Left ventricle myocardium inferior (tissue), 1 donor: ENCODE data around the gene RSPO4. TPM values are rescaled to one million over a fixed set of nuclear protein-coding genes. Genes with fewer than 3 reads are reported as not detected.

Experiments
- DNase-seq: peaks from one replicate; pipeline ENCODE4 v3.0.0-alpha.2; 2020
- H3K27ac ChIP-seq: fragments of 200-600 bp; replicated peaks from 2 replicates; pipeline ENCODE4 v1.8.0; 2021
- H3K27me3 ChIP-seq: fragments of 200-600 bp; 2 replicates; pipeline ENCODE4 v1.8.0; 2021; ENCODE audit warnings: low read depth
- H3K36me3 ChIP-seq: fragments of 200-600 bp; 2 replicates; pipeline ENCODE4 v1.8.0; 2021
- H3K4me1 ChIP-seq: fragments of 200-600 bp; 2 replicates; pipeline ENCODE4 v1.8.0; 2021
- H3K4me3 ChIP-seq: fragments of 200-600 bp; 2 replicates; pipeline ENCODE4 v1.8.0; 2021; ENCODE audit warnings: mild to moderate bottlenecking, moderate library complexity
- H3K9me3 ChIP-seq: fragments of 200-600 bp; replicated peaks from 2 replicates; pipeline ENCODE4 v1.8.0; 2021
- intact Hi-C: fragments of 100-400 bp; cut with micrococcal nuclease; formaldehyde crosslinking; loops from one replicate; pipeline ENCODE4 v1.11.0; 2022
- total RNA-seq: library from RNA; stranded (reverse); fragmentation: NEBNext Ultra II Directional; extraction: Animal tissue kit (Norgen Biotek cat#: 25700); gene quantifications from one replicate; pipeline ENCODE4 v1.2.1, GENCODE V29; 2021
- TF ChIP-seq, protein P1 (sequence below): fragments of 200-600 bp; IDR thresholded peaks from 2 replicates; pipeline ENCODE4 v1.8.0; 2021; ENCODE audit warnings: antibody characterized with exemption, mild to moderate bottlenecking, borderline replicate concordance
- donor health status: DM: no; HTN: yes; CAD: no; lungs with severe emphysema.

The RSPO4 gene
- total RNA-seq, 1 donor from 2014 or later = not detected

DNA sequence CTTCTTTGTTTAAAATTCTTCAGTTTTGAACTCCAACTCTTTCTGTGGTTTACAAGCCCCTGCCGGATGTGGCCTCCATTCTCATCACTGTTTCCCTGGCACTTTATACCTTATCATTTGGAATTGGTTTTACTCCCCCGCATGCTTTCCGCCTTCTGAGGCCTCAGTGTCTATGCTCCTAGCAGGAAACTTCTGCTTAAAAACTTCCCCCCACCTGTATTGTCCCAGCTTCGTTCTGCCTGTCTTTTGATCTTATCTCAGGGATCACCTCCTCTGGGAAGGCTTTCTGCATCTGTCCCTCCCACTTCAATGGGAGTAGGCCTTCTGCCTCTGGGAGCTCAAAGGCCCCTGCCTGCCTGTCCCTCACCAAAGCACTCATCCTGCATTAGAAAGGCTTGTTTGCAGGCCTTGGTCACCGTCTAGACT is 82.6 kb downstream of the RSPO4 start:
- Histone ChIP-seq H3K4me3 (no peak overlapping the region), H3K9me3 (no peaks in the 10 kb centered on the region), H3K4me1 (peaks cover 11% of the 10 kb centered on the region), H3K27ac (no peak overlapping the region), H3K36me3 (no peaks in the 10 kb centered on the region), H3K27me3 (peaks cover 9% of the 10 kb centered on the region)
- intact Hi-C loops = no loop called here
- no peak for DNase-seq
- TF ChIP-seq, protein P1, sequence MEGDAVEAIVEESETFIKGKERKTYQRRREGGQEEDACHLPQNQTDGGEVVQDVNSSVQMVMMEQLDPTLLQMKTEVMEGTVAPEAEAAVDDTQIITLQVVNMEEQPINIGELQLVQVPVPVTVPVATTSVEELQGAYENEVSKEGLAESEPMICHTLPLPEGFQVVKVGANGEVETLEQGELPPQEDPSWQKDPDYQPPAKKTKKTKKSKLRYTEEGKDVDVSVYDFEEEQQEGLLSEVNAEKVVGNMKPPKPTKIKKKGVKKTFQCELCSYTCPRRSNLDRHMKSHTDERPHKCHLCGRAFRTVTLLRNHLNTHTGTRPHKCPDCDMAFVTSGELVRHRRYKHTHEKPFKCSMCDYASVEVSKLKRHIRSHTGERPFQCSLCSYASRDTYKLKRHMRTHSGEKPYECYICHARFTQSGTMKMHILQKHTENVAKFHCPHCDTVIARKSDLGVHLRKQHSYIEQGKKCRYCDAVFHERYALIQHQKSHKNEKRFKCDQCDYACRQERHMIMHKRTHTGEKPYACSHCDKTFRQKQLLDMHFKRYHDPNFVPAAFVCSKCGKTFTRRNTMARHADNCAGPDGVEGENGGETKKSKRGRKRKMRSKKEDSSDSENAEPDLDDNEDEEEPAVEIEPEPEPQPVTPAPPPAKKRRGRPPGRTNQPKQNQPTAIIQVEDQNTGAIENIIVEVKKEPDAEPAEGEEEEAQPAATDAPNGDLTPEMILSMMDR = no peak

DNA sequence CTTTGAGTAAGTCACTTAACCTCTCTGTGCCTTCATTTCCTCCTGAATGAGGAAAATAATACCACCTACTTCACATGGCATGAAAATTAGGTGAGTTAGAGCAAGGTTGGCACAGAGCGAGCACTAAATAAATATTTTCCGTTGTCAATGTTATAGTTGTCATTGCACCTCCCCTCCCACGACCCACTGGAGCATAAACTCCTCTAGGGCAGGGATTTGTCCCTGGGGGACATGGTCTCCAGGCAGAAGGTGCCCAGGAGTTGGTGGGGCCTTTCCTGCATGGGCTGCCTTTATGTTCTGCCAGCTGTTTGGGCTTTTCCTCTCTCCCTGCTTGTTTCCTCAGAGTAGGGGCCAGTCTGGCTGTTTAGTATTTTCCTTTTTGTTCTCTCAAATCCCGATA is 84.7 kb downstream of the RSPO4 start:
- DNase-seq = no peak
- Histone ChIP-seq H3K27ac (no peak overlapping the region), H3K27me3 (peaks cover 22% of the 10 kb centered on the region), H3K36me3 (no peaks in the 10 kb centered on the region), H3K4me3 (no peak overlapping the region), H3K4me1 (peaks cover 11% of the 10 kb centered on the region), H3K9me3 (no peaks in the 10 kb centered on the region)
- TF ChIP-seq, protein P1 = no peak
- intact Hi-C loops = no loop called here

DNA sequence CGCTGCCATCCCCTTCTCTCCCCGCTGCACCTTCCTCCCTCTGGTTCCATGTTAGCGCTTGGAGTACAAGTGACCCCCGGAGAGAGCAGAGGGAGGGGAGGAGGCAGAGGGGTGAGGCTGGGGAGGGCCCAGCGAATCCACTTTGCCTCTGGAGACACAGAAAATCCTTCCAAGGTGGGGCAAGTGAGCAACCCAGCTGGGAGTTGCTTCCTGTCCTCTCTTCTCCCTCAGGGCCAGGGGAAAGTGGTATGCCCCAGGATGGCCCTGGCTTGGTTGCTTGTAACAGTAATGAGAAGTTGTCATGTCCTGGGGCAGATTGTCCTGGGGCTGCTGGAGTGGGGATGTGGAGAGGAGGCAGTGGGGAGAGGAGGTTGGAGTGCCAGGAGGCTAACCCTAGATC is 85.3 kb downstream of the RSPO4 start:
- Histone ChIP-seq H3K4me3 (no peak overlapping the region), H3K27me3 (peaks cover 28% of the 10 kb centered on the region), H3K36me3 (no peaks in the 10 kb centered on the region), H3K9me3 (no peaks in the 10 kb centered on the region), H3K4me1 (peaks cover 11% of the 10 kb centered on the region), H3K27ac (no peak overlapping the region)
- DNase-seq = no peak
- intact Hi-C loops = no loop called here
- TF ChIP-seq, protein P1 = no peak

DNA sequence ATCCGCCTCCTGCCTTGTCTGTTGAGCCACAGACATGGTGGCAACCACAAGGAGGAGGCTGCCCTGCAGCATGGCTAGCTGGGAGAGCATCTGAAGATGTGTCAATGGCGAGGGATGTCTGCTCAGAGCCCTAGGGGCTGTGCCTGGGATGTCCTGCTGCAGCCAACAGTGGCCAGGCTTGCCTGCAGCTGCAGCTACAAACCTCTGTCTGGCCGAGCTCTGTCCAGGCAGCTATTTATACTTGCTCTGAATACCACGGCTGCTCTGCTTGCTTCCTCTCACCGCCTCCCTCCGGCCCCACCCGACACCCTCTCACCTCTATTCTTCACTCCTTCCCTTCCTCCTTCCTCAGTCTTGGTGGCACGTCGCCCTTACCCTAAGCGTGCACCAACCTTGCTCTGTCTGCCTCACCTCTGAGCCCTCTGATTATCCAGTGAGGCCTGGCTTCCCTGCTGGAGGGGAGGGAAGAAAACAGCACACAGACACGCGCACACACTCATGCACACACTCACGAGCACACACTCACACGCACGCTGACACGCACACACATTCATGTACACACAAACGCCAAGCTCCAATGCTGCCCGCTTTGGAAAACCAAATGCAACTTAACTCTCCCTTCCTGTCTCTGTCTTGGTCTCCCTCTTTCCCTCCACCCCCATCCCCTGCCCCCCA is 85.8 kb downstream of the RSPO4 start, which contains the start of gene ANGPT4:
Gene ANGPT4, minus strand, starts transcription at position 210 of the 675 bp plus-strand sequence. Its CDS starts 120 bp downstream, at position 90.
- Histone ChIP-seq H3K4me3 (no peak within 1 kb of the TSS), H3K4me1 (peaks cover 12% of the 10 kb centered on the region), H3K9me3 (no peaks in the 10 kb centered on the region), H3K27me3 (peaks cover 33% of the 10 kb centered on the region), H3K27ac (no peak within 1 kb of the TSS), H3K36me3 (no peaks in the 10 kb centered on the region)
- TF ChIP-seq, protein P1 = no peak
- intact Hi-C loops = no loop called here
- DNase-seq = no peak

DNA sequence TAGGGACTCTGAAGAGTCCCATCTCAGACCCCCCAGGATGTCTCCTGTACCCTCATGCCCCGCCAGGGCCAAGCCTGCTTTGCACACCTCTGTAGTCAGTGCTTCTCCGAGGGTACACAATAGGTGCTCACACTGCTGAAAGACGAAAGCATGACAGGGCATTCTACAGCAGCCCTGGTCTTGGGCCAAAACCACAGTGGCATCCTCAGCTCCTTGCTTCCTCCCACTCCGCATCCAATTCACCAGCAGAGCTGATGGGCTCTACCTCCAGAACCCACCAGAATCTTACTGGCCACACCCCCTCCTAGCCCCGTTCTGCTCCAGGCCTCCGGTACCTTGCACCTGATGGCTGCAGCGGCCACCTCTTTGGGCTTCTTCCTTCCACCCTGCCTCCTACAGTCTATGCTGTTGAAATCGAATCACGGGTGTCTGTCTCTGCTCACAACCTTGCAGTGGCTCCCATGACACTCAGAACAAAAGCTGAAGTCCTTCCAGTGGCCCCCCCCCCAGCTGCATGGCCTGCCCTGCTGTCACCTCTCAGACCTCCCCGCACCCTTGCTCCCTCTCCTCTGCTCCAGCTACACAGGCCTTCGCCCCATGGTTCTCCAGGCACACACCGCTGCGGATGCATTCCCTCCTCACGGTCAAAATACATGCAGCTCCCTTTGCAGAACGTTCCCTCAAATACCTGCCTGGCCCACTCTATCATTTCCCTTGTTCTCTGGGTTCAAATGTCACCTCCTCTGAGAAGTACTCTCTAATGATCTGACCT is 87.2 kb downstream of the RSPO4 start:
- Histone ChIP-seq H3K27ac (no peak overlapping the region), H3K27me3 (peaks cover 46% of the 10 kb centered on the region), H3K9me3 (no peaks in the 10 kb centered on the region), H3K4me3 (no peak overlapping the region), H3K4me1 (peaks cover 15% of the 10 kb centered on the region), H3K36me3 (no peaks in the 10 kb centered on the region)
- DNase-seq = no peak
- TF ChIP-seq, protein P1 = no peak
- intact Hi-C loops = no loop called here
